ENCODE measurements around the gene ARHGAP1. TPM values are rescaled to one million over a fixed set of nuclear protein-coding genes. Genes with fewer than 3 reads are reported as not detected.

The ARHGAP1 gene
- total RNA-seq, 1 experiment from 2014 or later: 64.2 TPM

DNA sequence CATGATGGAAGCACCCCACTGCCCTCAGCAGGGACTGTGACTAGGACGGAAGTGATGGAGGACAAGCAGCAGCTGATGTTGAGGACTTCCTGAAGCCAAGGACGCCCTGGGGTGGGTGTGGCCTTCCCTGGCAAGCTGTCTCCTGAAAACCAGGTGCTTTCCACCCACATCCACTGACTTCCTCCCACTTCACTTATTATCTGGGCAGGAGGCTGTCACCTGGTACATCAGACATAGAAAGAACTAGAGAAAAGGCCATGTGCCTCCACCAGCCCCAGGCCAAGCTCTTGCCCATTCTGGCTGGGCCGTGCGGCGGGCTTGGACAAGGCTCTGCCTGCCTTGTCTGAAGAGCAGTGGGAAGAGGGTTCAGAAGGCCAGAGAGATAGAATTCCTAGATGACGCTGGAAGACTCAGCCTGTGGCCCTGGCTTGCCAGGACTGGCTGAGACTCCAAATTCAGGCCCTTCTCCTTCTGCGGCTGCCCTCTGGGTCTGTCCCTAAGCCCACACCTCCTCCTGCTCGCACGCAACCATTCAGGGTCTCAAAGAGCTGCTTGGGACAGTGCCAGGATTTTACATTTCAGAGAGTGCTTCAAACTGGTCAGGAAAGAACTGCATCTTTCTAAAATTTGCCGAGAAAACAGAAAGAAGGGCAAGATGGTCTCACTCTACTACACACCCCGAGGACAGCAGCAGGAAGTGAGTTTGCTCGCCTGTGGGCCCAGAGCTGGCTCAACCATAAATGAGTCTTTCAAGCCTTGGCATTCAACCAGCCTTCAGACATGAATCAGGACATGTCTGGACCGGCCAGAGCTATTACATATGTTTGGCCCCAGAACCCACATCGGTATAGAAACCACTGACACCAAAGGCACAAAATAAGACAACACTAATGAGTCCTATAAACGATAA lies 13.3 kb downstream of the ARHGAP1 start:
- H3K4me3 ChIP-seq: no peak overlapping the region
- no peaks in the 10 kb centered on the region for H3K9me3 ChIP-seq (ENCODE audit: insufficient read depth, low read depth)
- no peak for DNase-seq
- peaks cover 17% of the 10 kb centered on the region; the same call in 1 of the 2 replicates for H4K20me1 ChIP-seq (ENCODE audit: insufficient read depth)
- ChIA-PET CTCF (no interaction called here), POLR2A (ENCODE audit: unreplicated experiment) (interaction anchor here (0.6 kb wide), 1 partner anchor 144 kb away, joined by 5 read pairs; no protein-coding TSS in a partner anchor)
- no TSS peak for BruUV-seq (replicated peaks)
- peaks cover 4% of the 10 kb centered on the region; the same call in 1 of the 2 replicates for H3K36me3 ChIP-seq (ENCODE audit: low read depth)
- H3K27me3 ChIP-seq (ENCODE audit: insufficient read depth, low read depth): no peaks in the 10 kb centered on the region
- H3K4me2 ChIP-seq: no peak overlapping the region
- no peak for TF ChIP-seq EZH2 (IDR thresholded peaks at IDR 0.05; ENCODE audit: low read depth)
- TF ChIP-seq, protein P1, sequence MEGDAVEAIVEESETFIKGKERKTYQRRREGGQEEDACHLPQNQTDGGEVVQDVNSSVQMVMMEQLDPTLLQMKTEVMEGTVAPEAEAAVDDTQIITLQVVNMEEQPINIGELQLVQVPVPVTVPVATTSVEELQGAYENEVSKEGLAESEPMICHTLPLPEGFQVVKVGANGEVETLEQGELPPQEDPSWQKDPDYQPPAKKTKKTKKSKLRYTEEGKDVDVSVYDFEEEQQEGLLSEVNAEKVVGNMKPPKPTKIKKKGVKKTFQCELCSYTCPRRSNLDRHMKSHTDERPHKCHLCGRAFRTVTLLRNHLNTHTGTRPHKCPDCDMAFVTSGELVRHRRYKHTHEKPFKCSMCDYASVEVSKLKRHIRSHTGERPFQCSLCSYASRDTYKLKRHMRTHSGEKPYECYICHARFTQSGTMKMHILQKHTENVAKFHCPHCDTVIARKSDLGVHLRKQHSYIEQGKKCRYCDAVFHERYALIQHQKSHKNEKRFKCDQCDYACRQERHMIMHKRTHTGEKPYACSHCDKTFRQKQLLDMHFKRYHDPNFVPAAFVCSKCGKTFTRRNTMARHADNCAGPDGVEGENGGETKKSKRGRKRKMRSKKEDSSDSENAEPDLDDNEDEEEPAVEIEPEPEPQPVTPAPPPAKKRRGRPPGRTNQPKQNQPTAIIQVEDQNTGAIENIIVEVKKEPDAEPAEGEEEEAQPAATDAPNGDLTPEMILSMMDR (conservative IDR thresholded peaks at IDR 0.05): no peak
- H3F3A ChIP-seq (ENCODE audit: insufficient read depth, low read depth): peaks cover 11% of the 10 kb centered on the region; the same call in 1 of the 2 replicates
- H3K9me2 ChIP-seq (ENCODE audit: insufficient read depth): no peaks in the 10 kb centered on the region
- no peaks in the 10 kb centered on the region for H3K4me1 ChIP-seq (replicated peaks; ENCODE audit: insufficient read depth)
- no peak overlapping the region for H3K27ac ChIP-seq
- no peaks in the 10 kb centered on the region for H3K79me2 ChIP-seq (ENCODE audit: low read depth)
- intact Hi-C loops (cut with micrococcal nuclease; ENCODE audit: unreplicated experiment): no loop called here
- no peak overlapping the region for H2AFZ ChIP-seq

DNA sequence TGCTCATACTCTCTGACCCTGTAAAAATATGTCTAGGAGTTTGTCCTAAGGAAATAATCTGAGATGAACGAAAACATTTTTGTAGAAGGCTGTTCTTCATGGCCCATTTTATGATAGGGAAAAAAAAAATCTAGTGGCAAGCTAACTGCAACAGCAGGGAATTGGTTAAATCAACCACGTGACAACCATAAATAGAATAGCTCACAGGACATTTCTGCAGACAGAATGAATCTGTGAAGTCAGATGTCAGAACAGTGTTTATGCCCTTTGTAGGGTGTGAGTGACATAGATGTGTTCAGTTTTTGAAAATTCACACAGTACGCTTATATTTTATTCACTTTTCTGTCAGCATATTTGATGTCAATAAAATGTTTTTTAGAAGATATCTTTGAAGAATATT lies 16.1 kb downstream of the ARHGAP1 start:
- intact Hi-C loops (cut with micrococcal nuclease; ENCODE audit: unreplicated experiment): no loop called here
- Histone ChIP-seq H4K20me1 (ENCODE audit: insufficient read depth) (peaks cover 19% of the 10 kb centered on the region; the same call in 1 of the 2 replicates), H3K36me3 (ENCODE audit: low read depth) (peaks cover 7% of the 10 kb centered on the region; the same call in 1 of the 2 replicates), H3K4me1 (replicated peaks; ENCODE audit: insufficient read depth) (no peaks in the 10 kb centered on the region), H2AFZ (no peak overlapping the region), H3K9me3 (ENCODE audit: insufficient read depth, low read depth) (no peaks in the 10 kb centered on the region), H3K9me2 (ENCODE audit: insufficient read depth) (no peaks in the 10 kb centered on the region), H3K27ac (no peak overlapping the region), H3K4me2 (no peak overlapping the region), H3K27me3 (ENCODE audit: insufficient read depth, low read depth) (no peaks in the 10 kb centered on the region), H3K4me3 (no peak overlapping the region), H3F3A (ENCODE audit: insufficient read depth, low read depth) (peaks cover 11% of the 10 kb centered on the region; the same call in 1 of the 2 replicates), H3K79me2 (ENCODE audit: low read depth) (no peaks in the 10 kb centered on the region)
- ChIA-PET CTCF (interaction anchor here (0.8 kb wide), 1 partner anchor 671 kb away, joined by 3 read pairs; no protein-coding TSS in a partner anchor), POLR2A (ENCODE audit: unreplicated experiment) (interaction anchor here (0.6 kb wide), 1 partner anchor 16 kb away, joined by 5 read pairs; the partner anchor contains the start of gene ARHGAP1)
- BruUV-seq (replicated peaks): no TSS peak
- TF ChIP-seq, protein P1 (conservative IDR thresholded peaks at IDR 0.05): no peak
- no peak for TF ChIP-seq EZH2 (IDR thresholded peaks at IDR 0.05; ENCODE audit: low read depth)
- no peak for DNase-seq

DNA sequence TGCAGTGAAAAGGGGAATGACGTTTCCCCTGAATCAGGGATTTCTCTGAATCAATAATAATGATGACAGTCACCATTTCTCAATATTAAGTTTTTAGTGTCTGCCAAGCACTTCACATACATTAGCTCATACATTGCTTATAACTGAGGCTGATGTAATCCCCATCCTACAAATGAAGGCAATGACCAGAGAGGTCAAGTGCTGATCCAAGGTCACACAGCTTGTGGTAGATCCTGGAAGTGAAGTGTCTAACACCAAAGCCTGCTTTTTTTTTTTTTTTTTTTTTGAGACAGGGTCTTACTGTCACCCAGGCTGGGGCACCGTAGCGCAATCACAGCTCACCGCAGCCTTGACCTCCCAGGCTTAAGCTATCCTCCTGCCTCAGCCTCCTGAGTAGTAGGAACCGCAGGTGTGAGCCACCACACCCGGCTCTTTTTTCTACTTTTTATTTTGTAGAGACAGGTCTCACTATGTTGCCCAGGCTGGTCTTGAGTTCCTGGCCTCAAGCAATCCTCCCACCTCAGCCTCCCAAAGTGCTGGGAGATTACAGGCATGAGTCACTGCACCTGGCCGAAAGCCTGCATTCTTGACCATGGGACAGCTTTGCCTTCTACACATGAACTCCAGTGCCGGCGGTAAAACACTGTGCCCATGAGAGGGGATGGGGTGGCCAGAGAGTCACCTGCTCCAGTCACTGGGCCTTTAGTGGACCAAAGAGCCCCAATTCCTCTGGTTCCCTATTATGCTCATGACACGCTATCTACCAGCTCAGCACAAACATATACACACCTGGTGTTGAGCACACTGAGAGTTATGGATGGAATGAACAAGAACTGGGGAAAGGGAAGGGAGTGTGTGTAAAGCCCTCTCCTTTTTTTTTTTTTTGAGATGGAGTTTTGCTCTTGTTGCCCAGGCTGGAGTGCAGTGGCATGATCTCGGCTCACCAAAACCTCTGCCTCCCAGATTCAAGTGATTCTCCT lies 17.4 kb downstream of the ARHGAP1 start:
- CTCF ChIA-PET: no interaction called here

More for the DNA sequence above, 17.4 kb downstream of the ARHGAP1 start:
- Histone ChIP-seq H2AFZ (no peak overlapping the region), H3K4me1 (replicated peaks; ENCODE audit: insufficient read depth) (no peaks in the 10 kb centered on the region), H3K36me3 (ENCODE audit: low read depth) (peaks cover 3% of the 10 kb centered on the region; the same call in 1 of the 2 replicates), H3K4me3 (no peak overlapping the region), H3K27ac (no peak overlapping the region), H3F3A (ENCODE audit: insufficient read depth, low read depth) (peaks cover 11% of the 10 kb centered on the region; the same call in 1 of the 2 replicates), H3K4me2 (no peak overlapping the region), H3K27me3 (ENCODE audit: insufficient read depth, low read depth) (no peaks in the 10 kb centered on the region), H3K79me2 (ENCODE audit: low read depth) (no peaks in the 10 kb centered on the region), H4K20me1 (ENCODE audit: insufficient read depth) (0 out of 2 replicates have a peak, but pooled peaks cover 19% of the 10 kb centered on the region), H3K9me2 (ENCODE audit: insufficient read depth) (no peaks in the 10 kb centered on the region), H3K9me3 (ENCODE audit: insufficient read depth, low read depth) (no peaks in the 10 kb centered on the region)
- POLR2A ChIA-PET (ENCODE audit: unreplicated experiment): no interaction called here
- TF ChIP-seq EZH2 (IDR thresholded peaks at IDR 0.05; ENCODE audit: low read depth): no peak
- TF ChIP-seq, protein P1 (conservative IDR thresholded peaks at IDR 0.05): no peak
- intact Hi-C loops (cut with micrococcal nuclease; ENCODE audit: unreplicated experiment): no loop called here
- DNase-seq: peak in 1 of 2 experiments; percentile 25
- no TSS peak for BruUV-seq (replicated peaks)
